ENCODE data around the gene LAMA2. TPM values are rescaled to one million over a fixed set of nuclear protein-coding genes. Genes with fewer than 3 reads are reported as not detected.

LAMA2 gene
- total RNA-seq, 1 donor, result 40.2 TPM

GRCh38 chr6:129175066-129175465 lies 292.1 kb downstream of the LAMA2 start:
- no peak for DNase-seq (ENCODE audit: low read depth)
- H3K4me3 ChIP-seq (ENCODE audit: low read depth, low read length), result no peak overlapping the region
- no peak for TF ChIP-seq CTCF (IDR thresholded peaks at IDR 0.05; ENCODE audit: insufficient read depth, low read depth, low read length)

GRCh38 chr6:129177801-129178200 lies 294.9 kb downstream of the LAMA2 start:
- no peak for TF ChIP-seq CTCF (IDR thresholded peaks at IDR 0.05; ENCODE audit: insufficient read depth, low read depth, low read length)
- no peak overlapping the region for H3K4me3 ChIP-seq (ENCODE audit: low read depth, low read length)
- peak; percentile 67 for DNase-seq (ENCODE audit: low read depth)

- no peak for DNase-seq (ENCODE audit: low read depth)
- no peak overlapping the region for H3K4me3 ChIP-seq (ENCODE audit: low read depth, low read length)
- no peak for TF ChIP-seq CTCF (IDR thresholded peaks at IDR 0.05; ENCODE audit: insufficient read depth, low read depth, low read length)
These were observed 296.3 kb downstream of the LAMA2 start for GRCh38 chr6:129179283-129179682.

- DNase-seq (ENCODE audit: low read depth), result no peak
- H3K4me3 ChIP-seq (ENCODE audit: low read depth, low read length), result no peak overlapping the region
These were observed 298.1 kb downstream of the LAMA2 start for GRCh38 chr6:129181001-129181400.

GRCh38 chr6:129183187-129183591 lies 300.3 kb downstream of the LAMA2 start:
- no peak overlapping the region for H3K4me3 ChIP-seq (ENCODE audit: low read depth, low read length)
- no peak for DNase-seq (ENCODE audit: low read depth)
- no peak for TF ChIP-seq CTCF (IDR thresholded peaks at IDR 0.05; ENCODE audit: insufficient read depth, low read depth, low read length)

More at GRCh38 chr6:129181001-129181400, 298.1 kb downstream of the LAMA2 start:
- no peak for TF ChIP-seq CTCF (IDR thresholded peaks at IDR 0.05; ENCODE audit: insufficient read depth, low read depth, low read length)

- TF ChIP-seq CTCF (IDR thresholded peaks at IDR 0.05; ENCODE audit: insufficient read depth, low read depth, low read length), result no peak
- H3K4me3 ChIP-seq (ENCODE audit: low read depth, low read length), result no peak overlapping the region
- DNase-seq (ENCODE audit: low read depth), result peak; percentile 85
These were observed 300.9 kb downstream of the LAMA2 start for GRCh38 chr6:129183681-129184301.

- no peak overlapping the region for H3K4me3 ChIP-seq (ENCODE audit: low read depth, low read length)
- TF ChIP-seq CTCF (IDR thresholded peaks at IDR 0.05; ENCODE audit: insufficient read depth, low read depth, low read length), result no peak
- DNase-seq (ENCODE audit: low read depth), result no peak
These were observed 301.4 kb downstream of the LAMA2 start for GRCh38 chr6:129184324-129184723.
